GM21526 (cell line): ENCODE results near the gene WBP4.

Source experiments
- ATAC-seq: cut with Tn5 transposase; IDR thresholded peaks from one replicate; pipeline ENCODE4 v1.9.1; 2021; ENCODE audit warnings: moderate library complexity; ENCODE audit not compliant: unreplicated experiment, low FRiP score

WBP4 gene

GRCh38 chr13:41048640-41049039 is 12.7 kb upstream of the WBP4 start:
- ATAC-seq: no peak

DNA sequence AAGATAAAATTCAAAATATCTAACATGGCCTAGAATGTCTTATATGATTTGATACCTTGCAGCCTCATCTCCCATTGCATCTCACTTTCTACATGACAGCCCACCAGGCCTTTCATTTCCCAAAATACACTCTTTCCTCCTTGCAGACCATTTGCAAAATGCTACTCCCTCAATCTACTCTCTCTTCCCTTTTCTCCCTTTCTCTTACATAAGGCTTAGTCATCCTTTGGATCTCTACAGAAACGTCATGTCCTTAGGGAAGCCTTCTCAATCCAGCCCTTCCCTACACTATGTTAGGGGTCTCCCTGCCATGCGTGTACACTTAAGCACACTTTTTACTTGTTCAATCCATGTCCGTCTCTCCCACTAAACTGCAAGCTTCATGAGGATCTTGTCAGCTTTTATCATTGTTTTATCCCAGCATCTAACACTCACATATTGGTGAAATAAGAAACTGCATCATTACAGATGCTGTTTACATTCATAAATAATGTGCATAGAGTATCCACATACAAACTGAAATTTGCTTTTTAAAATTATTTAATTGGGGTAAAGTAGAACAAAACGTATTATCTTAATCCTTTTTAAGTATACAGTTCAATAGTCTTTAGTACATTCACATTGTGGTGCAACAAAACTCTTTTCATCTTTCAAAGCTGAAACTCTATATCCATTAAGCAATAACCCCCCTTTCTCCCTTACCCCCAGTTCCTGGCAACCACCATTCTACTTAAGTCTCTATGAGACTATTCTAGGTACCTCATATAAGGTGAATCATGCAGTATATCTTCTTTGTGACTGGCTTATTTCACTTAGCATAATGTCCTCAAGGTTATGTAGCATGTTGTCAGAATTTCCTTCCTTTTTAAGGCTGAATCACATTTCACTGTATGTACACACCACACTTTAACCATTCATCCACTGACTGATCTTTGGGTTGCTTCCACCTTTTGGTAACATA is 11.5 kb upstream of the WBP4 start:
- no peak for ATAC-seq

GRCh38 chr13:41052441-41052840 is 8.9 kb upstream of the WBP4 start:
- no peak for ATAC-seq

DNA sequence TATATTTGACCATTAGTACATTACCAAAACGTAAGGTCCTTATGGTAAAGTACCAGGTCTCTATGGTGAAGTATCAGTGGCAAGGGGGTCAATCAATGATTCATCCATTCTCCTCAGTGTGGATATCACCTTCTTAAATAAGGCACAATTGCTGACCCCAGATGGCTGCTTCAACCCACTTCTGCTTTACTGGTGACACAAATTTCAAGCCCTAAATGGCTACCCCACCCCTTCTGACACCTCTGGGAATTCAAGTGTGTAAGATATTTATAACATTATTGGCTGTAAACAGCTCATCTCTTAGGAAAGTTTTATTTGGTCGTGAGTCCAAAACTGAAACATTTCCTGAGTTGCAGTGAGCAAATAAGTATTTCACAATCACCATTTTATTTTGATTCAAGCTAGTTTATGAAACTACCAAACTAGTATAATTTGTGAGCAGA is 7.9 kb upstream of the WBP4 start:
- ATAC-seq: no peak

- ATAC-seq: peak; percentile 44
These were observed 7.0 kb upstream of the WBP4 start for GRCh38 chr13:41054212-41054877.

GRCh38 chr13:41054919-41055619 is 6.2 kb upstream of the WBP4 start:
- no peak for ATAC-seq

GRCh38 chr13:41056194-41056593 is 5.1 kb upstream of the WBP4 start:
- no peak for ATAC-seq

DNA sequence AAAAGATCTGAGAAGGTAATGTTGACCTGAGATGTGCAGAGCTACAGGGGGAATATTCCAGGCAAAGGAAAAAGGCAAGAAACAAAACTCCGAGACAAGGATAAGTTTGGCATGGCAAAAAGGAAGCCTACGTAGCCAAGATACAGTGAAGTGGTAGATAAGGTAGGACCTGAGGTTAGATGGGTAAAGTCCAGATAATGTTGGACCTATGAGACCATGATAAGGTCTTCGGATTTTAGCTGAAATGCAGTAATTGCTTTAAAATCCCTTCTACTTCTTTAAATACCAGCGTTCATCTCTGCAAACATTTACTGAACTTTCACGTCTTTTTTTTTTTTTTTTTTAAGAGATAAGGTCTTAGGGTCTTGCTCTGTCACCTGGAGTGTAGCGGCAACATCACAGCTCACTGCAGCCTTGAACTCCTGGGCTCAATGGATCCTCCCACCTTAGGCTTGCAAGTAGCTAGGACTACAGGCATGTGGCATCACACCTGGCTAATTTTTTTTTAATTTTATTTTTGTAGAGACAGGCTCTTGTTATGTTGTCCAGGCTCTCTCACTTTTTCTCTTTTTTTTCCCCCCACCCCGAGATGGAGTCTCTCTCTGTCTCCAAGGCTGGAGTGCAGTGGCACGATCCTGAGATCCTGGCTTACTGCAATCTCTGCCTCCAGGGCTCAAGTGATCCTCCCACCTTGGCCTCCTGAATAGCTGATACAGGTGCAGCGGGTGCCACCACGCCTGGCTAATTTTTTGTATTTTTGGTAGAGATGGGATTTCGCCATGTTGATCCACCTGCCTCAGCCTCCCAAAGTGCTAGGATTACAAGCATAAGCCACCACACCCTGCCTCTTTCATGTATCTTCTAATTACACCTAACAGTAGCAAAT is 4.2 kb upstream of the WBP4 start:
- no peak for ATAC-seq

- no peak for ATAC-seq
These were observed 2.8 kb upstream of the WBP4 start for GRCh38 chr13:41058295-41059070.

GRCh38 chr13:41059456-41060081 is 1.7 kb upstream of the WBP4 start:
- ATAC-seq: no peak

DNA sequence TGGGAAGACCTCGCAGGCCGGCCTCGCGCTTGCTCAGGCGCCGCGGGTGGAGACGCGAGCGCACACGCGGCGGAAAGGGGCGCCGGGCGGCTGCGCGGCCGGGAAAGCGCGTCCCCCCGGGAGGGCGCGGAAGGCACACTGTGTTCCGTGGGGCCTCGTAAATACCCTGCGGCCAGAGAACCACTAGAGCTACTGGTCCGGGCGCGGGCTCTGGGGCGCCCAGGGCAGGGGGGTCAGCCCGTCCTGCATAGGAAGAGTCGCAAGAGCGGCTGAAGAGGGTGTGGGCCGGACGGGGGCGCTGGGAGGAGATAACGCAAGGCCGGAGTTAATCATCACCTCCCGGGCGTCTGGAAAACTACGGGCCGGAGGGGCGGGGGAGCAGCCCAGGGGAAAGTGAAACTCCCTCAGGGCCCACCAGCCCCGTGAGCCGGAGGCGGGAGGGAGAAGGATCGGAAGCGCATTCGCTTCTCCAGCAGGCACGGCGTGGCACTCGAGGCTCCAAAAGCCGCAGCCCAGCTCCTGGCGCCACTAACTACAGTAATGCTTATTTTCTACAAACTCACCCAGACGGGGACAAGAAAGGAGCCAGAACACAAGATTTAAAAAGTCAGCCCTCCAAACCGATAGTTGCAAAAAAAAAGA is 1.1 kb upstream of the WBP4 start:
- peak; percentile 36 for ATAC-seq

DNA sequence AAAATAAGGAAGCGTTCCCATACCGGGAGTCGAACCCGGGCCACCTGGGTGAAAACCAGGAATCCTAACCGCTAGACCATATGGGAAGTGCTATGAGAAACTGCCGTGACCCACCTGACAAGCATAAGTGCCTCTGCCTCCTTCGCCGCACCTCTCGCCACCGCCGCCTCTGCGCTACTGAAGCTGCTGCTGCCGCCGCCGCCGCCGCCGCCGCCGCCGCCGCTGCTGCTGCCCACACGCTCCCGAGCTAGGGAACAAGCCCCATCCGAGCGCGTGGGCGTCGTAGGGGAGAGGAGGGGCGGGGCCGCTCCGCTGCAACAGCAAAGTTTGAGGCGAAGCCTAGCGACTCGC is 610 bp upstream of the WBP4 start:
- ATAC-seq: peak; percentile 25

DNA sequence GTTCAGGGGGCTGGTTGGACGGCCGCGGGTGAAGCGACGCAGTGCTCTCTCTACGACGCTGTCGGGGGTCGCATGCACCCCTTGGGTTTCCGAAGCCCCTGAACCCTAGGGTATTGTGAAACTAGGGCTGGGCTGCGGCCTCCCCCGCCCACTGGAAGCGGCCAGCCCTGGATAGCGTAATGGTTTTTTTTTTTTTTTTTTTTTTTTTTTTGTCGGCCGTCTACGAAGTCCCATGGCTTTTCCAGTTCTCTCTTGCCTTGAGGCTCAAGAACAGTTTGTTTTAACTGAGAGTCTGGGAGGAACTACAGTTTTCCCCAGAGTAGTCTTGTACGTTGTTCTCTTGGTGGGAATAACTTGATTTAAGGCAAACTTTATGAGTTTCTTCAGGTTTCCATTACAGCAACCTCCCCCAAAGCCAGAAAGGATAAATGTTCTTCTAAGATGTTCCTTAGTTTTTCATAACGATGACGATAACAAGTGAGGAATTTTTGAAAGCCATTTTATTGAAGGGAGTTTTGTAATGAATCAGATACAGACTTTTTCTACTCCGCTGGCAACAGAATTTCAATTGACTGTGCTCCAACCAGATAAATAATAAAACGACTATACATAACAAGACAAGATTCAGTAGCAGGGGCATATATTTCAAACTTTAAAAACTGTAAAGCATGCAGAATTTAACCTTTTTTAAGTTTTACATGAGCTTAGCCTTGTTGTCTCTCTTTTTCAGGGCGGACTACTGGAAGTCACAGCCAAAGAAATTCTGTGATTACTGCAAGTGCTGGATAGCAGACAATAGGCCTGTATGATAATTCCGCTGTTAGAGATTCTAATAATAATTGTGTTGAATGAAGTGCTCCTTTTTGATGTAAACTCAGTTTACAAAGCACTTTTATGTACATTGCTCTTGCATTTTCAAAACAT is 867 bp downstream of the WBP4 start:
- ATAC-seq: peak; percentile 27

DNA sequence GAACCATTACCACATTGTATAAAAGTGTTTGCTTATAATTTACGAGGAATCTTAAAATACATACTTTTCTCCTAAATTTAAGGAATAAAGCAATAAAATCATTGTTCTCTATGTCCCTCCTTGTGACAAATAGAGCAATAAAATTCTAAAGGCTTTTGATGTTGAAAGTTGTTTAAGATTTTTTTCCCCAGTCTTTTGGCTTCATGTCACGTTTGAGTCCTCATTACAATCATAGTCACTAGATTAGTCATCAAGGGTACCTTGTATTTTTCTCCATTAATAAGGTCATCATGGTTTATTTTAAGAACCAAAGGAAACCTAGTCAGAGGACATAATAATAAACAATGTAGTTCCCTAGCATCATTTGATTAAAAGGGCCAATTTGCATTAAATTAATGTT is 3.2 kb downstream of the WBP4 start:
- no peak for ATAC-seq

DNA sequence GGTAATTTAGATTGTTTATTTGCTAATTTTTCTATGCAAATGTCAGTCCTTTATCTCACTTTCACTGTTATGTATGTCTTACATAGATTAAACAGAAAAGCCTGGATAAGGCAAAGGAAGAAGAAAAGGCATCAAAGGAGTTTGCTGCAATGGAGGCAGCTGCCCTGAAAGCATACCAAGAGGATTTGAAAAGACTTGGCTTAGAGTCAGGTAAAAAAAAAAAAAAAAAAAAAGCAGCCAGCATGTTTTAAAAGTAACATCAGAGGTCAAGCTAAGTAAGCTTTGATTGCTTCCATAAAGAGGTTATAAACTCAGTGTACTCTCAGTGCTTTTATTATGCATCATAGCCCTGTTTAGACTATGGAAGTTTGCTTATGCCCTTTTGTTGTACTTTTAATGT is 3.8 kb downstream of the WBP4 start:
- no peak for ATAC-seq

DNA sequence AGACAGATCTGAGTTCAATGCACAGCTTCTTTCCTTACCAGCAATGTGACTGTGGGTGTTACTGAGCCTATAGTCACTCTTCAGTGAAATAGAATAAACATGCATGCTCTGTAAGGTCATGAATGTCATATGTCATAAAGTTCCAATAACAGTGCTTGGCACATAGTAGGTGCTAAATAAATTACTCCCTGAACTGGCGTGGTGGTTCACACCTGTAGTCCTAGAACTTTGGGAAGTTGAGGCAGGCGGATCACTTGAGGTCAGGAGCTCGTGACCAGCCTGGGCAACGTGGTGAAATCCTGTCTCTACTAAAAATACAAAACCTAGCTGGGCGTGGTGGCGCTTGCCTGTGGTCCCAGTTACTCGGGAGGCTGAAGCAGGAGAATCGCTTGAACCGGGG is 13.2 kb downstream of the WBP4 start:
- no peak for ATAC-seq

DNA sequence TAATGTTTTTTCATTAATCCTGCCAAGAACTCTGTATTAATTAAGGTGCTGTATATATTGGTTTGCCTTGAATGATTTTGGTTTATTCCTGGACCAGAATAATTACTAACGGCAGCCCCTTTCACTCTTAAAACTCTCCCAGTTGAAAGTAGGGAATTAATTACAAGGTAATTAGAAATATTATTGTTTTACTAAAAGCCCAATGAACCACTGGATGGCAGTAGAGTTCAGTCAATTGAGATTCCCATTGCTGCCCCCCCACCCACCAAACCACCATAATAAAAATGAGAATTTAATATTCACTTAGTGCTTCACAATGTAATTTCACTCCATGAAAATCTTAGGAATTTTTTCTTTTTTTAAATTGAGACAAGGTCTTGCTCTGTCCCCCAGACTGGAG is 13.7 kb downstream of the WBP4 start:
- no peak for ATAC-seq

DNA sequence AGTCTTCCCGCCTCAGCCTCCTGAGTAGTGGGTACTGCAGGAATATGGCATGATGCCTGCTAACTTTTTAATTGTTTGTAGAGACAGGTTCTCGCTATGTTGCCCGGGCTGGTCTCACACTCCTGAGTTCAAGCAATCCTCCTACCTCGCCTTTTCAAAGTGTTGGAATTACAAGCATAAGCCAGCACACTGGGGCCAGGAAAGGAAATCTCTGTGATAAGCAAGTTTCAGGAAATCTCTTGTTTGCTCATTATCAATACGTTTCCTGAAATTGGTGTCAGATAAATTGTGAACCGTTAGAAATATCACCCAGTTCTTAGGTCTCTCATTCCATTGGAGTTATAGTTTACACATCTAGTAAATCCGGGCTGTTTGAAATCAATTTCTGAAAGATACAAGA is 14.2 kb downstream of the WBP4 start:
- no peak for ATAC-seq
